NCI-H2171 treated with DMSO at 0.1 percent for 48 hours (cell line): ENCODE measurements around the gene C1QTNF8.

Experiments used
- DNase-seq: peaks from one replicate; lab custom pipeline; 2025; lab: John Stamatoyannopoulos, UW

C1QTNF8 gene

DNA sequence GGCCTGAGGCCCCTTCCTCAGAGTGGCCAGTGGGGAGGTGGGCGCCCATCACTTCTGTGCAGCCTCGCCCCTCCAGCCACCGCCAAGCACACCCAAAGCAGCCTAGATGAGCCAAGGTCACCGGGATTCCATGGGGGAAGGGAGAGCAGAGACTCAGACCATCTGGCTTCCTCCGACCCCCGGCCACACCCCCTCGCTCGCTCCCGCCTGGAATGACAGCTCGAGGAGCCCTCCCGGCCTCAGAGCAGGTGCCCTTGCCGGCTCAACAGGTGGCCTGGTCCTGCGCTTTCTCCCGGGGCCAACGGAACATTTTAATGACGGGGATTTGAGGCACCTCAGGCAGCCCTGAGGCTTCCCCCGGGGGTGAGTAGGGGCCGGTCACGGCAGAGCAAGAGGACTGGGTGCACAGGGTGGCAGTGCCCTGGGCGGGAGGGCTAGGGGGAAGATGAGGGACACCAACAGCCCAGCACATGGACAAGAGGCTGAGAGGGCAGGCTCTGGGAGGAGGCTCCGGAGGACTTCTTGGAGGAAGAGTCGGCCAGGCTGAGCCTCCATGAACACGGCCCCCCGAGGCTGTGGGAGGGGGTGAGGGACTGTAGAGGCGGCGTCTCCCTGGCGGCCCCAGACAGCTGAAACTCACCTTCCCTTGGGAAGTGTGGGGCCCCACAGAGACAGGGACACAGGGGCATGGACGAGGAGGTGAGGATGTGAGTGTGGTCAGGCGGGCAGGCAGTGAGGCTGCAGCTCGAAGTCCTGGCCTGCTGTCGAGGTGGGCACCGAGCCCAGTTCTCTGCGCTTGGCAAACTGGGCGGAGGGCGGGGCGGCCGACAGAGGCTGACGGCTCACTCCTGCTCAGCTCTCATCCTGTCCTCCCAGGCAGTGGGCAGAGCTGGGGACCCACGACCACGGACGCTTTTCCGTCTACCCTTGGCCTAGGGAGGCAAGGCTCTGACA is 12.5 kb upstream of the C1QTNF8 start:
- DNase-seq = peak; percentile 62

- DNase-seq = no peak
Measured at GRCh38 chr16:1107731-1108130, 11.7 kb upstream of the C1QTNF8 start.

GRCh38 chr16:1107141-1107540 is 11.1 kb upstream of the C1QTNF8 start:
- DNase-seq = no peak

- no peak for DNase-seq
Measured at GRCh38 chr16:1106659-1107058, 10.6 kb upstream of the C1QTNF8 start.

- peak; percentile 58 for DNase-seq
Measured at GRCh38 chr16:1105888-1106620, 10.0 kb upstream of the C1QTNF8 start.

DNA sequence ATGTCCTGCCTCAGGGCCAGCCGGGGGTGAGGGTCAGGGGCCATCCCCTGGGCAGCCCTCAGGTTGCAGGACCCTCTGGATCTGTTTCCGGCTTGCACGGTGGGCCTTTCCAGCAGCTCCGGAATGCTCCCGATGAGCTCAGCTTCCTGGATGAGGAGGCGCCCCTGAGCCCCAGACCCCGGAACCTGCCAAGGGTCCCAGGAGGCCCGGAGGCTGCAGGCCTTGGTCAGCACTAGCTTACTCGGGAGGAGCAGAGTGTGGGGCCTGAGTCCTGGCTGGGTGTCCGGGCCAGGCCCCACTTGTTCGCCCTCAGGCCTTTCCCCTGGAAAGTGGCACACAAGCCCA is 7.6 kb upstream of the C1QTNF8 start:
- no peak for DNase-seq

- peak; percentile 55 for DNase-seq
Measured at GRCh38 chr16:1102921-1103635, 7.0 kb upstream of the C1QTNF8 start.

DNA sequence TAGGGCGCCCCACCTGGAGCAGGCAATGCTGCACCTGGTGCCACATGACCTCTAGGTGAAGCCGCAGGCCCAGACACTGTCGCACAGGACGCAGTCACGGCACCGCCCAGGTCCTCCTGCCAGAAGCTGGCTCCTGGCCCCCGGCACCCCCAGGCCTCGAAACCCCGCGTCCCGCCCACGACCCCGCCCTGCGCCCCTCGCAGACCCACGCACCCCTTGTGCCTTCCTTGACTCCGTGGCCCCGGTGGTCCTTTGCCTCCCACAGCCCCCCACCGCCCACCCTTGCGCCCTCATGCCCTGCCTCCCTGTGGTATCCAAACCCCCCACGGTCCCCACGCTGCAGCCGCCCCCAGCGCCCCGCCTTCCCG is 6.3 kb upstream of the C1QTNF8 start:
- DNase-seq = no peak

- DNase-seq = peak; percentile 31
Measured at GRCh38 chr16:1101573-1102332, 5.7 kb upstream of the C1QTNF8 start.

DNA sequence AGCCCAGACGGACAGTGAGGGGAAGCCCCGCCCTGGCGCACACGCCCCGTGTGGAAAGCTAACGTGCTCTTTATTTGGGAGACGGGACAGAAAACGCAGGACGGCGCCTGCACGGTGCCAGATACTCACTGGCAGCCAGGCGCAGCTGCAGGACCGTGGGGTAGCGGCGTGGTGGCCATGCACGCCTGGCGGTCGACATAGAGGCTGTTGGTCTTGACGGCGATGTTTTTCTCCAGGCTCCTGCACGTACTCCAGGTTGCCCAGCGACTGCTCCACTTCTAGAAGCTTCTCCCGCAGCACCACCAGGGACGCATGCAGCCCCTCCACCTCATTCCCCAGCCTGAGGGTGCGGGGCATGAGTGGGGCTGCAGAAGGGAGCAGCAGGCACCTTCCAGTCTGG is 5.1 kb upstream of the C1QTNF8 start:
- no peak for DNase-seq

GRCh38 chr16:1100084-1100800 is 4.2 kb upstream of the C1QTNF8 start:
- no peak for DNase-seq

- DNase-seq = no peak
Measured at GRCh38 chr16:1099189-1100083, 3.4 kb upstream of the C1QTNF8 start.

- no peak for DNase-seq
Measured at GRCh38 chr16:1098266-1098991, 2.4 kb upstream of the C1QTNF8 start.

DNA sequence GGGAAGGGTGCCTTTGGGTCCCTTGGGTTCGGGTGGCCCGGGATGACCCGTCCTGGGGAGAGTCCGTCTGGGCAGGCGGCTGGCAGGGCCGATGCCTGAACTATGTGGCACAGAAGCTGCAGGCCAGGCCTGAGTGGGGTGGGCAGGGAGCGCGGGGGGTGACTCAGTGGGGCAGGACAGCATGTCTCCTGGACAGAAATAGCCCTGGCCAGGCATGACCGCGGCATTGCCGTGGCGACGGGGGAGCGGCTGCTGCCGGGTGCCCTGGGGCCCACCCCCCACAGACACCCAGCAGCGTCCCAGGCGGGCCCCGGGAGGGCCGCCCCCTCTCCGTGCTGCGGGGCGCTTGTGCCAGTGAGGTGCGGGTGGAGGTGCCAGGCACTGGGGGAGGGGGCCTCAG is 1.8 kb upstream of the C1QTNF8 start:
- DNase-seq = no peak

DNA sequence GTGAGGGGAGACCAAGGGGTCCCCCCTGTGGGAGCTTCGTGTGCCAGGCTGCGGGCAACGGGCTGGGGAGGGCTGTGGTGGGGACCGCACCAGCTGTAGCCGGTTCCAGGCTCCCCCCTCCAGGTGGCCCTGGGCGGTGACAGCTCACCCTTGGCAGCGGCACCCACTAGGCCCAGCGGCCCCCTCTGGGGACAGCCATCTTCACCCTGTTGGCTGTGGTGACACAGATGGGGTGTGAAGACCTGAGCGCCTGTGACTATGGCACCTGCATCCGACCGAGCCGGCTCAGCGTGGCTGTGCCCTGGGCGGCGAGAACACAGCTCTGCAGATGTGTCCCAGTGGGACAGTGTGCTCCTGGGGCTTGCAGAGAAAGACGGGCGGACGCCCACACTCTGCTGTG is 1.1 kb upstream of the C1QTNF8 start:
- no peak for DNase-seq

DNA sequence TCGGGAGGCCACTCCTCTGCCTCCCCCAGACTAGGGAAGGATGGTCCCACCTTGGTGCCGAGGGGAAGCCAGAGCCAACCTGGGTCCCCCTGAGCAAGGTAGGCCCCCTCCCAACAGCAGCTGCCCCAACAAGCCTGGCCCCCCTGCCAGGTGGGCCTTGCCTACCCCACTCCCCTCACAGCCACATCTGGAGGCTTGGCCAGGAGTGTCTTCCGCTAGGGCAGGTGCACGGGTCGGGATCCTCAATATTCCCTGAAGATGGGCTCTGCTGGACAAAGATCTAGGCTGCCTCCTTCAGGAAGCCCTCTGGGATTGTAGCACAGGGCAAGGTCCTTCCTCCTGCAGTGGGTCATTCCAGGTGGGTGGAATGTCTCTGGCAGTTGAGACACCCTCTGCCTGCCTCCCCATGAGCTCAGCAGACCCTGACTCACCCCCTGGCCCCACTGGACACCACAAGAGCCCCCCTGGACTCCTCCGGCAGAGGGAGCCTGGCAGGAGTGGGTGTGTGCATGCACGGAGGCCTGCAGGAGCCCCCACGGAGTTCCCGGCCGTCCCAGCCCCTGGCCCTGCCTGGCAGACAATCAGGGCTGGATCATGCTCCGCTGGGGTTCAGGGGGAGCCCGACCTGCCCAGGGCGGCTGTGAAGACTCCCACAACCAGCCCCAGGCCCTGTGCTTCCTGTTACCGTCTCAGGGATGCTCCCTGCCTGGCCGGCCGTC is 435 bp downstream of the C1QTNF8 start:
- no peak for DNase-seq

DNA sequence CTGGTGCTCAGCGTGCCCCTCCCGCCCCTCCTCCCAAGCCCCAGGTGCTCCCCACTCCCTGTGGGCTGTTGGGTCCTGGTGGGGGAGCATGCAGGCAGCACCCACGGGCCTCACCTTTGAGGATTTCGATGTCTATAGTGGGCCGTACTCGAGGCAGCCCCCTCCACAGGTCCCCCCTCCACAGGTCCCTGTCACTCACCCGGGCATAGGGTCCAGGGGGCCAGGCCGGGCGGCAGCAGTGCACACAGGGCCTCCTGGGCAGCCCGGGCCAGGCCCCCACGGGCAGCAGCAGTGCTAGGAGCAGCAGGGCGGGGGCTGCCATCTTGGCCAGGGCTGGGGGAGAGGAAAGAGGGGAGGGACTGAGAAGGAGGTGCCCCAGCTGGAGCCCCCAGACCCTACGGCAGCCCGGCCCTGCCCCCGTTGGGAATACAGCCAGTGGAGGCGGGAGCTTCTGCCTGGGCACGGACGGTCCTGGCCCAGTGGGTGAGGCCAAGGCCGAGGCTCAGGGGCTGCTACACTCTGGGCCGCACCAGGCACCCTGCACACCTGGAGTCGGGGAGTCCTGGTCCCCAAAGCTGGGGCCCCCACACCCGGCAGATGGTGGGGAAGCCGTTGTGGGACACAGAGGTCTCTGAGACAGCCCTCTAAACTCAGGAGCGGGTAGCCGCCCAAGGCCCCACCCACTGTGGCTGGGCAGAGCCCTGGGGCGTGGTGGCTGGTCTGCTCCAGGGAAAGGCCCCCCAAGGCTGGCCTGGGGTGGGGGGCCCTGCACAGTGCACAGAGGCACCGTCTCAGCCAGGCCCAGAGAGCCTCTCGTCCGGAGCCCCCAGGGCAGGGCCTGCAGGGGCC is 1.2 kb downstream of the C1QTNF8 start:
- no peak for DNase-seq

GRCh38 chr16:1094124-1094479 is 1.9 kb downstream of the C1QTNF8 start:
- DNase-seq = no peak
